Fibroblast of upper back skin (primary cell): ENCODE results near the gene TPRG1L.

ENCODE experiments used
- DNase-seq: peaks from one replicate; pipeline ENCODE4 v3.0.0-alpha.2; 2013

The TPRG1L gene

DNA sequence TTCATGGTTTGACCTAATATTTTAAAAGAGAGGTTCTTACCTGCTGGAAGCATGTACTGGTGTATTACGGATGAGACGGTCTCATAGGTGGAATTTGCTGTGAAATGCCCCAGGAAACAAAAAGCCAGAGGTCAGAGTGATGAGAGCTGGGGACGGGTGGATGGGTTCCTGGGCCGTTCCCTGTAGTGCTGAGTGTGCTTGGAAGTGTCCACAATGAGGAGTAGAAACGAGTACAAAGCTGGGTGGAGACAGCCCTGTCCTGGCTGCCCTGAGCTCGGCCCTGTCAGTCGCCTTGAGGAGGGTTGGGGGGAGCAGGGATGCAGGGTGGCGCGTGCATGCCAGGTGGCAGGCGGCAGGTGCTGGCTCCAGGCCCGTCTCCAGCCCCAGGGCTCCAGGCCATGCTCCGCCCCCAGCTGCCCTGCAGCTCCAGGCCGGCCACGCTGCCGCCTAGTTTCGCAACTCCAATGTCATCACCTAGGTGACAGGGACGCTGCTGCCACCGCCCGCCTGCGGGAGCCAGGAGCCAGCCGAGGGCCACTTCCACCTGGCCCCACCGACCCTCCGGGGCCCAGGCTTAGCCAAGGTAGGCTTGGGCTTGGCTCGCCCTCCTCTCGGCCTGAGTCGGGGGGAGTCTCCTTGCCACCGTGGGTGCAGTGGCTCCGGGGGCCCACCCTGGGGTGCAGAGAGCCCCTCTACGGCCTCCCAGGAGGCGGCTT, 43.9 kb downstream of the TPRG1L start:
- DNase-seq, result no peak

GRCh38 chr1:3669421-3669821, 44.6 kb downstream of the TPRG1L start:
- DNase-seq, result no peak

DNA sequence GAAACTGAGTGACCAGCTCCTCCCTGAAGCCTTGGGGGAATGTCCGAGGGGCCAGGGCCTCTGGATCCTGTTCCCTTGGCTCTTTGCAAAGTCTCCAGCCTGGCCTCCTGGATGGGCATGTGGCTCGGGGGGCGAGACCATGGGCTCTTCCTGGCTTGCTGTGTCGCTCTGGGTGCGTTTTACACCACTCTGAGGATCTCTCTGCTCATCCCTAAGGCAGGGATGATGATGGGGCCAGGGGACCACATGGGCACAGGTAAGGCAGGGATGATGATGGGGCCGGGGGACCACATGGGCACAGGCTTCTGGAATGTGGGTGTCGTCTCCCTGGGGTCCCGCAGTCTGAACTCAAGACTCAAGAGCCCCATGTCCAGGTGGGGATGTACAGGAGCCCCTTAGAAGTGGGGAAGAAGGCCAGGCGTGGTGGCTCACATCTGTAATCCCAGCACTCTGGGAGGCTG, 45.2 kb downstream of the TPRG1L start:
- no peak for DNase-seq

GRCh38 chr1:3670823-3671265, 46.0 kb downstream of the TPRG1L start:
- DNase-seq, result no peak

DNA sequence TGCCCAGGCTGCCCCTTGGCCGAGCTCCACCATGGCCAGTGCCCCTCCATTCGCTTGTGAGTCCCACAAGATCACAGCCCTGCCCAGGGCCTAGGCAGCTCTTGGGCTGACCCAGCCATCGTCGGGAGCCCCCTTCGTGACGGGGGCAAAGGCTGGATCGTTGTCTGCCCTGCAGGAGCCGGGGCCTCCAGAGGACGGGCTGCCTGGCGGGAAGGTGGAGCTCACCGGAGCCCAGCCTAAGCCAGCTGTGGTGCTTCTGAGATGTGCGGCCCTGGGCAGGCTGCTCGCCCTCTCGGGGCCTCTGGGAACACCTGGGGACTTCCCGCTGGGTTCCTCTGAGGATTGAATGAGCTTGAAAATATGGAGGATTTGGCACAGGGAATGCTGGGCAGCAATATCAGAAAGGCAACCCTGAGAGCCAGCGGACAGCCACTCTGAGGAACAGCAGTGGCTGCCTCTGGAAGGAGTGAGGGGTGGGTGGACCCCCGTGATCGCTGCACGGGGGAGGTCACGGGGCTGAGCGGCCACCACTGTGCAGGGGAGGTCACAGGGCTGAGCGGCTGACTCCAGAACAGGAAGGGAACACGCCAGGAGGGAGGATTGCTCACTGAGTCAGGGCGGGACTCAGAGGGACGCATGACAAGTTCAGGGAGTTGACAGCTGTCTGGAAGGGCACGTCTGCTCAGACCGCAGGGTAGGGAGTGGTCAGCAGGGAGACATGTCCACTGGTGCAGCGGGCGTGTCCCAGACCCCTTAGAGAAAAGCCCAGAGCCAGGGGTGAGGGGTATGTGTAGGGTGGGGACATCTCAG, 46.8 kb downstream of the TPRG1L start:
- no peak for DNase-seq

DNA sequence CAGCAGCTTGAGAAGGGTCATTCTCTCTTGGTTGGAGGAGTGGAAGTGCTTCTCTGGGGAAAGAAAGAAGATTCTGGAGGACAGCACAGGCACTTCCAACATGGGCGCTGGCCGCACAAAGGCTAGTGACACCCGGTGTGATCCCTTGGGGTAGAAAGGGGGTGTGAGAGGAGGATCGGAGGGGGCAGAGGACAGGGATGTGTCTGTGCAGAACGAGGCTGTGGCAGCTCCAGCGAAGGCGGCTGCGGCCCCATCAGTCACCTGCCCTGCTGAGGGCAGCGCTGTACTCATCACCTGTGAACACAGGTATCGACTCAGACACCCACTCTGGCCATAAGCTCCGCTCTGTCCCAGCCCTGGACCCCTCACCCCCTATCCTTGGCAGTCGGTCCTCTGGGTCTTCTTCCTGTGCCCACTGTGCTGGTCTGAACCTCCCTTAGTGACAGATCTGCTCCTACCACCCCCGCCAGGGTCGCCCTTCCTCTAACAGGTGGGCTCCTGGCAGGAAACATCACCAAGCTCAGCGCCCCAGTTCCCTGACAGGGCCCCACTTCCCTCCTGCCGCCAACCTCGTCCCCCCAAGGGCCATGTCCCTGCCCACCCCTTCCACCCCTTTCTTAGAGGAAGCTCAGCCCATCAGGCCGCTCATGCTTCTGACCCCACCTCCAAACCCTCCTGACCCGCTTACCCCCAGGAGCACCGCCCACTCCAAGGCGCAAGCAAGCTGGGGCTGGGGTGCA, 47.6 kb downstream of the TPRG1L start:
- no peak for DNase-seq

DNA sequence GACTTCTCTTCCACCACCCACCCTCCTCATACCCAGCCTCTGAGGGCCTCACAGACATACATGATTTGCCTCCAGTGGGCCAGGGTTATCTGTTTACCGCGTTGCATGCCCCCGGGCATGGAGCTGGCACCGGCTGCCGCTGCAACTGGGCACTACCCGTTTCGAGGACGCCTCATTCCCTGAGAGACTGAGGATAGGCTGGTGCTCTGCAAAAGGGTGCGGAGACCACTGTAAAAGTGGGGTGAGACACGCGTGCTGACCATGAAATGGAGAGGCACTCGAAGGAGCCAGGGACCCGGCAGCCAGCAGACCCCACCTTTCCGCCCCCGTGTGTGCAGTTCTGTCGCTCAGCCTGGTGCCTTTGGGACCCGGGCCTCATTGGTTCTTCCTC, 48.2 kb downstream of the TPRG1L start:
- DNase-seq, result no peak

DNA sequence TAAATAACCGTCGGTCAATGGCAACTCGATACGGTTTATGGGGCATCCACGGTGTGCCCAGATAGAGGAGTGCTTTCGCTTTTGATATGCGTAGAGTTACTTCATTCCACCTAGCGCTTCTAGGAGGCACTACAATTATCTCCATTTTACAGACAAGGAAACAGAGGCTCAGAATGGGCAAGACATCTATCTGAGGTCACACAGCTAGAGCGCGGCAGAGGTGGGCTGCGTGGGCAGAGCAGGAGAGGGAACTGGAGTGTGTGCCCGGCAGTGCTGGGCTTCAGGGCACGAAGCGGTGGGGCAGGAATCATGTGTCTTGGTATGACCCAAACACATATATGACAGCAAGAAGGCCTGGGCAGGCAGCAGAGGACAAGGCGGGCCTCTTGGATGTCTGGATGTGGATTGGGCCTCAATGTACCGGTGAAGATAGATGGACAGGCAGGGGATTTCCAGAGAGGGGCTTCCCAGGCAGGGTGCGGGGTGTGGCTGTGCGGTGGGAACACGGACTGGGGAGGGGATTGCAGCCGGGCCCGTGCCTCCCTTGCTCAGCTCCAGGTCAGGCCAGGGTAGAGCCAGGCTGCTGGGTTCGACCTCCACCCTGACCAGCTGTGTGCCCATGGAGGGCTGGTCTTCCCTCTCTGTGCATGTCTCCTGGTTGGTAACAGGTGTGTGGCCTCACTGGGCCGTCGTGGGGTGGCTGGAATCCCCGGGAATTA, 48.7 kb downstream of the TPRG1L start:
- DNase-seq, result no peak

DNA sequence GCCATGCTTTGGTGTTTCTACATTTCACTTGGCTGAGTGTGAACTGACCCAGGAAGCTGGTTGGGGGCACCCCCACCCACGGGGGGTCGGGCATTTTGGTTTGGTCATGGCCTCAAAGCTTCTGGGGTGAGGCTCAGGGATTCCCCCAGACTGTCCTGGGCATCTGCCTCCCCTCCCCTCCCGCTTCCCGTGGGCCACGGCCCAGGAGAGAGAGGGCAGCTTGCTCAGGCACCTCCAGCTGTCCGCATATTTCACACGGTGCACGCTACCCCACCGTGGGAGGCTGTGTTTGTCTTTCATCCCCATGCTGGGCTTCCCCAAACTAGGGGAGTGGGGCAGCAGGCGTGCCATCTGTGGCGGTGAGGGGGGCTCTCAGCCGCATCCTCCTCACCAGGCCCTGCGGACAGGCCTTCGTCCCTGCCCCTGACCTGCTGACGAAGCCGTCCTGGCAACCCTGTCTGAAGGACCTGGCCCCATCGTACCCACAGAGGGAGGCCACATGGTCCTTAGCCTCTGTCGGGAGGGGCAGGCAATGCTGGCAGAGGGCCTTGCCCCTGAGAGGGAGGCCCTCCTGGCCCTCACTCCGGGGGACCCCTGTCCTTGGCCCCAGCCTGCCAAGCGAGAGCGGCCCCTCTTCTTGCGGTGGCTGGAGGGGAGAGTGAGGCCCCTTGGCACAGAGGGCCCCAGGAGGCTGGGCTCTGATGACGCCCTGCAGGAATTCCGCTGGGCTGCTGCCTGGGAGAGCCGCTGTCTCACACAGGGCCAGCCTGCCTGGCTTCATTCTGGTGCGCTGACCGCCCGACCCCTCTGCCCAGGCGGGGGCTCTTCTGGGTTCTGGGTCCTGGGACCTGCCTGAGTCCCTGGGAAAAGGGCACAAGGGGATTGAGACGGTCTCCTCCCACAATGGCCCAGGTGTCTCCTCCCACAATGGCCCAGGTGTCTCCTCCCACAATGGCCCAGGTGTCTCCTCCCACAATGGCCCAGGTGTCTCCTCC, 49.6 kb downstream of the TPRG1L start:
- DNase-seq, result no peak

DNA sequence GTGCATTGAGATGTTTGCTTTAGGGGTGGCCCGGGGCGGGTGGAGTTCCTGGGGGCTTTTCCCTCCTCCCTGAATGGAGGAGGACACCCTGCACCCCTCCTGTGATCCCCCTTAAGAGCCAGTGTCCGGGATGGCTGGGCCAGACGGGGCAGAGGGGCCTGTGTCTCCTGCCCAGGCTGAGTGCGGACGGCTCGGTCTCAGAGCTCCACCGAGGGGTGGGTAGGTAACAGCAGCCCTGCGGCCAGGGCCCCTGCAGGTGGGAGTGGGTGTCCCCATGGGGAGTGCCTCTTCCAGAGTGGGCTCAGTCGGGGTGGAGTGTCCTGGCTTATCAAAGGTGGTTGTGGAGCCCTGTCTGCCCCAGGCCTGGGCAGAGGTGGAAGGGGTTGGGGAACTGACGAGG, 50.6 kb downstream of the TPRG1L start:
- no peak for DNase-seq

DNA sequence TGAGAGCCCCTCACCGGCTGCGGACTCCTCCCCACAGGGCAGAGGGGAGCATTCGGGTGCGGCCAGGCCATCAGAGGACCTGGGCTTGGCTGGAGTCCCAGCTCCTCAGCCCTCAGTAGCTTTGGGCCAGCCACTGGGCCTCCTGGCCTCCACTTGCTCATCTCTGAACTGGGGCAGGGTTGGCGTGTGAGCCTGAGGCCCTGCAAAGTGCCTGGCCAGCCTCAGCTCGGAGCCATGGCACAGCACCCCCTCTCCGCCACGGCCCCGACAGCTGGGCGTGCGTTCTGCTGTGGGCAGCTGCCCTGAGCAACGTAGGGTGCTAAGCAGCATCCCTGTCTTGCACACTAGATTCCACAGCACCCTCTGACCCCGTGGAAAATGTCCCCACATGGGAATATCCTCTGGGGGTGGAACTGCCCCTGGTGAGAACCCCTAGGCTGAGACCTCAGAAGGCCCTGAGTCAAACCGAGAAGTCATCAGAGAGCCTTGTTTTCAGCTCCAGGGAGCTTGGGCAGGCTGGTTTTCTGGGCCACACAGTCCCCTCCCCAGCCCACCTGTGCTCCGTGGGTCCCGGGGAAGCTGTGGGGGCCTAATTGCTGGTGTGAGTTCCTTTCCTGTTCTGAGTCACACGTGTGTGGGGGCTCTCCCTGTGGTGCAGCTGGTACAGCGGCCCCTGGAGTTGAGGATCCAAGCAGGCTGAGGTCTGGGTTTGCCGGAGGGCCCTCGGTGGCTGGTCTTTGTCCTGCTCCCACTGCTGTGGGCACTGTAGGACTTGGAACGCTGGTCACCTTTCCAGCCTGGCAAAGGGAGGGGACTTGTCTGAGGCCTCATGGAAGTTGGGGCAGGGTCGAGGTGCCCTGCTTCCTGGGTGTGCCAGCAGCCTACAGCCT, 52.0 kb downstream of the TPRG1L start:
- no peak for DNase-seq

GRCh38 chr1:3677484-3677883, 52.7 kb downstream of the TPRG1L start:
- no peak for DNase-seq

DNA sequence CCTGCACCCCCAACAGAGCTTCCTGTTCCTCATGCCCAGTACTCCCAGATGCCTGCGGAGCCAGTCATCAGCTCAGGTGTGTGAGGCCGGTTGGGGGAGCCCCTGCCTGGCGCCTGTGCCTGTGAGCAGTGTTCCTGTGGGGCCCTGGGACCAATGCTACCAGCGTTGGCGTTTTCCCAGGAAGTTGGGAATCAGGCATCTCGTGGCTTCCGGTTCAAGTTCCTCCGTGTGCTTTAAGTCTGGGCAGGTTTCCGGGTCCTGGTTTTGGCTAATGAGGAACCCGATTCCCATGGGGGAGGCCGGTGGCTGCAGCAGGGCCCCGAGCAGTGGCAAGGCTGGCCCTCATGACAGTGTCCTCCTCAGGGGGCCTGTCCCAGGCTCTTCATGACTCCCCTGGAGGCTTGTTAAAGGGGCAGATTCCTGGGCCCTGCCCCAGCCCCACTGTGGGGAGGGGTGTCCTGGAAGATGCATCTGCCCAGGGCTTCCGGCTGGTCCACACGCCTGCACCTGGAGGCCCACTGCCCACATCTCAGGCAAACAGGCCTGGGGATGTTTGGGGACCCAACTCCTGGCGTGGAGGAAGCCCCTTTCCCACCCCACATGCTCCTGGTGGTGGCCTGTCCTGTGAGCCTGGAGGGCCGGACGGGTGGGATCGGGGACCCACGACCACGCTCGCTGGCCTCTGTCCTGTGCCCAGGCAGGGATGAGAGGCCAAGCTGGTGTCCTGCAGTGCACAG, 53.7 kb downstream of the TPRG1L start:
- no peak for DNase-seq

DNA sequence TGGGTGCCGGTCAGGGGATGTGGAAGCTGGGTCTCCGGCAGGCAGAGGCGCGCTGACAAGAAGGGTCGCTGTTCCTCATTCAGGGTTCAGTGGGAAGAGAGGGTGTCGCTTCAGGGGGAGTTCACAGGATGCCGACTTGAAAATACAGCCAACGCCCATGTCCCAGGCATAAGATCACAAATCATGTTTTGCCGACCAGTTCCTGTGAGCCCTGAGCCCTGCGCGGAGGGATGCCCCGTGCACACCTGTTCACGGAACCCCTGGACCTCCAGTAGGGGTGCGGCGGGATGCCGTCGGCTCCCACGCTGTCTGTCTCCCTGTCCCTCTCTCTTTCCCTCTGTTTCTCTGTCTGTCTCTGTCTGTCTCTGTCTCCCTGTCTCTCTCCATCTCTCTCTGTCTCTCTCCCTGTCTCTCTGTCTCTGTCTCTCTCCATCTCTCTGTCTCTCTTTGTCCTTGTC, 54.3 kb downstream of the TPRG1L start:
- no peak for DNase-seq
